AG09309 (cell line): ENCODE data around the gene PIK3CA.

Experiments used
- DNase-seq: peaks from one replicate; pipeline ENCODE4 v3.0.0-alpha.2; 2010; ENCODE audit warnings: low read depth
- H3K4me3 ChIP-seq: 2 replicates; pipeline ENCODE4 v1.5.1; 2011; ENCODE audit warnings: mild to moderate bottlenecking, low read depth, low read length, moderate library complexity; ENCODE audit not compliant: control insufficient read depth
- CTCF ChIP-seq: IDR thresholded peaks from 2 replicates; pipeline ENCODE4 v1.5.1; 2011; ENCODE audit warnings: mild to moderate bottlenecking, low read depth, low read length, inconsistent platforms; ENCODE audit not compliant: insufficient read depth, control insufficient read depth; ENCODE audit errors: missing control alignments

PIK3CA gene

GRCh38 chr3:179146911-179147513 lies 1.1 kb upstream of the PIK3CA start:
- TF ChIP-seq CTCF, result peak; percentile 58
- peak overlapping the region; percentile 86 for H3K4me3 ChIP-seq
- DNase-seq, result peak; percentile 25

GRCh38 chr3:179147514-179147872 lies 664 bp upstream of the PIK3CA start:
- no peak for DNase-seq
- no peak for TF ChIP-seq CTCF
- peak overlapping the region; percentile 86 for H3K4me3 ChIP-seq

GRCh38 chr3:179148616-179149405 lies 654 bp downstream of the PIK3CA start:
- TF ChIP-seq CTCF, result no peak
- no peak for DNase-seq
- peak overlapping the region; percentile 86 for H3K4me3 ChIP-seq

GRCh38 chr3:179149406-179149867 lies 1.3 kb downstream of the PIK3CA start:
- peak overlapping the region; percentile 86 for H3K4me3 ChIP-seq
- no peak for TF ChIP-seq CTCF
- DNase-seq, result no peak

GRCh38 chr3:179149951-179150350 lies 1.8 kb downstream of the PIK3CA start:
- peak overlapping the region; percentile 86 for H3K4me3 ChIP-seq
- TF ChIP-seq CTCF, result no peak
- DNase-seq, result no peak

- no peak for DNase-seq
- no peak overlapping the region for H3K4me3 ChIP-seq
- TF ChIP-seq CTCF, result no peak
Measured at GRCh38 chr3:179150610-179151009, 2.5 kb downstream of the PIK3CA start.
